SK-N-SH treated with all-trans-retinoic acid at 6 μM for 48 hours (cell line): ENCODE measurements around the gene PAPPA2.
"Not testable (repeated sequence)": the region's sequence is repeated elsewhere in the genome, so short reads cannot be mapped to it uniquely, and the experiment has no call there.

ENCODE experiments used
- ATAC-seq: fragments of 200-7000 bp; cut with Tn5 transposase; 3 replicates; pipeline ENCODE4 v1.9.1; 2020; ENCODE audit warnings: mild to moderate bottlenecking, moderate library complexity
- ARNTL ChIP-seq: fragments of 450-650 bp; formaldehyde crosslinking; IDR thresholded peaks from 2 replicates; pipeline ENCODE4 v1.5.0; 2020; ENCODE audit warnings: low read depth, mild to moderate bottlenecking, moderate library complexity, borderline replicate concordance
- BACH2 ChIP-seq: fragments of 250-450 bp; sonication (Bioruptor Pico); IDR thresholded peaks from 2 replicates; pipeline ENCODE4 v1.9.0; 2021; ENCODE audit warnings: mild to moderate bottlenecking, borderline replicate concordance
- CREB5 ChIP-seq: fragments of 250-450 bp; sonication (Bioruptor Pico); IDR thresholded peaks from 2 replicates; pipeline ENCODE4 v1.5.1; 2020; ENCODE audit warnings: low read depth, mild to moderate bottlenecking, moderate library complexity
- CSDC2 ChIP-seq: fragments of 250-450 bp; sonication (Bioruptor Pico); IDR thresholded peaks from 2 replicates; pipeline ENCODE4 v1.5.0; 2020; ENCODE audit warnings: mild to moderate bottlenecking, moderate library complexity
- CSRNP3 ChIP-seq: fragments of 250-450 bp; sonication (Bioruptor Pico); IDR thresholded peaks from 2 replicates; pipeline ENCODE4 v1.5.1; 2021; ENCODE audit warnings: mild to moderate bottlenecking, moderate library complexity
- GLIS3 ChIP-seq: fragments of 250-450 bp; sonication (Bioruptor Pico); IDR thresholded peaks from 2 replicates; pipeline ENCODE4 v1.5.0; 2020; ENCODE audit warnings: mild to moderate bottlenecking, moderate library complexity
- ISL1 ChIP-seq: fragments of 250-450 bp; sonication (Bioruptor Pico); IDR thresholded peaks from 2 replicates; pipeline ENCODE4 v2.1.2; 2022; ENCODE audit warnings: mild to moderate bottlenecking, moderate library complexity
- OSR1 ChIP-seq: fragments of 250-450 bp; sonication (Bioruptor Pico); IDR thresholded peaks from 2 replicates; pipeline ENCODE4 v1.8.0; 2022; ENCODE audit warnings: moderate library complexity, mild to moderate bottlenecking, inconsistent platforms
- PATZ1 ChIP-seq: fragments of 250-450 bp; sonication (Bioruptor Pico); IDR thresholded peaks from 2 replicates; pipeline ENCODE4 v1.8.0; 2020; ENCODE audit warnings: mild to moderate bottlenecking, moderate library complexity, borderline replicate concordance
- POU6F1 ChIP-seq: fragments of 250-450 bp; sonication (Bioruptor Pico); IDR thresholded peaks from 2 replicates; pipeline ENCODE4 v1.8.0; 2021; ENCODE audit warnings: low read depth, mild to moderate bottlenecking, moderate library complexity, borderline replicate concordance
- PPARA ChIP-seq: fragments of 250-450 bp; sonication (Bioruptor Pico); IDR thresholded peaks from 2 replicates; pipeline ENCODE4 v1.5.0; 2020; ENCODE audit warnings: mild to moderate bottlenecking, borderline replicate concordance
- SNAI2 ChIP-seq: fragments of 250-450 bp; sonication (Bioruptor Pico); IDR thresholded peaks from 2 replicates; pipeline ENCODE4 v1.5.0; 2020; ENCODE audit warnings: mild to moderate bottlenecking, moderate library complexity
- TCF4 ChIP-seq: fragments of 250-450 bp; sonication (Bioruptor Pico); IDR thresholded peaks from 2 replicates; pipeline ENCODE4 v1.8.0; 2021; ENCODE audit warnings: mild to moderate bottlenecking, moderate library complexity, borderline replicate concordance
- TOX ChIP-seq: fragments of 250-450 bp; sonication (Bioruptor Pico); IDR thresholded peaks from 2 replicates; pipeline ENCODE4 v1.8.0; 2021; ENCODE audit warnings: mild to moderate bottlenecking, moderate library complexity, borderline replicate concordance
- TSHZ2 ChIP-seq: fragments of 250-450 bp; sonication (Bioruptor Pico); IDR thresholded peaks from 2 replicates; pipeline ENCODE4 v1.5.0; 2020; ENCODE audit warnings: mild to moderate bottlenecking, moderate library complexity
- ZC3H10 ChIP-seq: fragments of 250-450 bp; sonication (Bioruptor Pico); IDR thresholded peaks from 2 replicates; pipeline ENCODE4 v1.5.1; 2021; ENCODE audit warnings: mild to moderate bottlenecking, moderate library complexity
- ZFP3 ChIP-seq: fragments of 250-450 bp; sonication (Bioruptor Pico); IDR thresholded peaks from 2 replicates; pipeline ENCODE4 v1.5.0; 2020; ENCODE audit warnings: mild to moderate bottlenecking, moderate library complexity
- ZFP30 ChIP-seq: fragments of 450-650 bp; formaldehyde crosslinking; IDR thresholded peaks from 2 replicates; pipeline ENCODE4 v1.5.0; 2022; ENCODE audit warnings: mild to moderate bottlenecking, moderate library complexity
- ZNF565 ChIP-seq: fragments of 450-650 bp; formaldehyde crosslinking; conservative IDR thresholded peaks from 2 replicates; pipeline ENCODE4 v1.5.0; 2020; ENCODE audit warnings: low read depth, mild to moderate bottlenecking, moderate library complexity
- ZNF70 ChIP-seq: fragments of 450-650 bp; formaldehyde crosslinking; IDR thresholded peaks from 2 replicates; pipeline ENCODE4 v1.5.0; 2020; ENCODE audit warnings: mild to moderate bottlenecking, moderate library complexity
- ZNF8 ChIP-seq: fragments of 450-650 bp; formaldehyde crosslinking; IDR thresholded peaks from 2 replicates; pipeline ENCODE4 v1.5.0; 2020; ENCODE audit warnings: mild to moderate bottlenecking, moderate library complexity

PAPPA2 gene

GRCh38 chr1:176448340-176448739 lies 14.6 kb upstream of the PAPPA2 start:
- TF ChIP-seq PATZ1 = no peak
- no peak for ATAC-seq

- TF ChIP-seq ZNF565 (CRISPR knock-in tag) (no peak), PATZ1 (no peak), OSR1 (CRISPR knock-in tag) (no peak), PPARA (CRISPR knock-in tag) (no peak), SNAI2 (CRISPR knock-in tag) (no peak), CREB5 (CRISPR knock-in tag) (no peak), ZNF8 (CRISPR knock-in tag) (no peak), BACH2 (CRISPR knock-in tag) (no peak), CSDC2 (CRISPR knock-in tag) (no peak), CSRNP3 (CRISPR knock-in tag) (no peak), ZNF70 (no peak), TCF4 (CRISPR knock-in tag) (no peak), ZC3H10 (CRISPR knock-in tag) (no peak), ARNTL (CRISPR knock-in tag) (no peak), ZFP30 (CRISPR knock-in tag) (no peak), TOX (CRISPR knock-in tag) (no peak), GLIS3 (CRISPR knock-in tag) (no peak), ZFP3 (CRISPR knock-in tag) (no peak)
- no peak for ATAC-seq
Observed at GRCh38 chr1:176450526-176450925, 12.4 kb upstream of the PAPPA2 start.

- not testable (repeated sequence) for ATAC-seq
Observed at GRCh38 chr1:176451741-176452140, 11.2 kb upstream of the PAPPA2 start.

- no peak for ATAC-seq
- TF ChIP-seq ISL1 (no peak), CREB5 (CRISPR knock-in tag) (no peak), ZFP3 (CRISPR knock-in tag) (no peak), ZNF70 (no peak), PPARA (CRISPR knock-in tag) (no peak), PATZ1 (no peak), BACH2 (CRISPR knock-in tag) (no peak), ARNTL (CRISPR knock-in tag) (no peak), TSHZ2 (CRISPR knock-in tag) (no peak), TOX (CRISPR knock-in tag) (no peak), ZNF565 (CRISPR knock-in tag) (no peak), POU6F1 (CRISPR knock-in tag) (no peak), TCF4 (CRISPR knock-in tag) (no peak)
Observed at GRCh38 chr1:176456795-176457194, 6.2 kb upstream of the PAPPA2 start.
